GM12874 (cell line): ENCODE data around the gene ASPA.

Experiments
- CTCF ChIP-seq: IDR thresholded peaks from 2 replicates; pipeline ENCODE4 v1.5.1; 2011; ENCODE audit warnings: low read depth, mild to moderate bottlenecking, control low read depth, low read length, moderate library complexity; ENCODE audit not compliant: insufficient read depth

ASPA gene

GRCh38 chr17:3510090-3510489 lies 34.3 kb downstream of the ASPA start:
- TF ChIP-seq CTCF: no peak

- TF ChIP-seq CTCF: no peak
These were observed 36.2 kb downstream of the ASPA start for GRCh38 chr17:3511852-3512504.

- no peak for TF ChIP-seq CTCF
These were observed 36.8 kb downstream of the ASPA start for GRCh38 chr17:3512505-3513171.

GRCh38 chr17:3513305-3514035 lies 37.7 kb downstream of the ASPA start:
- no peak for TF ChIP-seq CTCF

- TF ChIP-seq CTCF: no peak
These were observed 39.1 kb downstream of the ASPA start for GRCh38 chr17:3514873-3515272.

- TF ChIP-seq CTCF: no peak
These were observed 48.2 kb downstream of the ASPA start for GRCh38 chr17:3524024-3524423.

- no peak for TF ChIP-seq CTCF
These were observed 50.7 kb downstream of the ASPA start for GRCh38 chr17:3526491-3526890.
